Measurements from ENCODE around the gene PPP3R2. TPM values are rescaled to one million over a fixed set of nuclear protein-coding genes. Genes with fewer than 3 reads are reported as not detected.
A peak's percentile ranks its signal among the peaks of the same experiment; 100 is the strongest.
"Not testable (repeated sequence)": the region's sequence is repeated elsewhere in the genome, so short reads cannot be mapped to it uniquely, and the experiment has no call there.

The PPP3R2 gene
- polyA plus RNA-seq, 2 of the 4 experiments (the other 2 are of a cell fraction): not detected

DNA sequence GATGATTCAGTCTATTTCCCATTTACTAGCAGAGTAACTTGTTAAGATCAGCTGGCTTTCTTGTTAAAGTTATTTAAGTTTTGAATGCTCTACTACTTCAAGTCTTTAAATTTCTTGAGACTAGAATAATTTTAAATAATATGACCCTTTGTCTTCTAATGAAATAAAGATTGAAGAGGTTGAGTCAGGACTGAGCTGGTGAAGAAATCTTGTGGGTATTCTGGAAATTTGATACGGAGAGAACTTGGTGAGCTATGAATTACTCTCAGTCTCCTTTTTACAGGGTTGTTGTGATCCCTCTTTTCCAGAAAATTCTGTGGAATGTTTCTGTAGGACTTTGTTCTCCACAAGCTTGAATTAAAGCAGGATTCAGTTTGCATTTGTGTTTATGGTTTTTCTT lies 31.8 kb downstream of the PPP3R2 start (continued):
- TF ChIP-seq, protein P1, sequence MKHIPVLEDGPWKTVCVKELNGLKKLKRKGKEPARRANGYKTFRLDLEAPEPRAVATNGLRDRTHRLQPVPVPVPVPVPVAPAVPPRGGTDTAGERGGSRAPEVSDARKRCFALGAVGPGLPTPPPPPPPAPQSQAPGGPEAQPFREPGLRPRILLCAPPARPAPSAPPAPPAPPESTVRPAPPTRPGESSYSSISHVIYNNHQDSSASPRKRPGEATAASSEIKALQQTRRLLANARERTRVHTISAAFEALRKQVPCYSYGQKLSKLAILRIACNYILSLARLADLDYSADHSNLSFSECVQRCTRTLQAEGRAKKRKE (CRISPR knock-in tag; IDR thresholded peaks at IDR 0.05; ENCODE audit: low read depth): no peak
- no peak for TF ChIP-seq FOSB (CRISPR knock-in tag; IDR thresholded peaks at IDR 0.05)
- TF ChIP-seq RNF2 (IDR thresholded peaks at IDR 0.05; ENCODE audit: borderline replicate concordance, low read depth): no peak

DNA sequence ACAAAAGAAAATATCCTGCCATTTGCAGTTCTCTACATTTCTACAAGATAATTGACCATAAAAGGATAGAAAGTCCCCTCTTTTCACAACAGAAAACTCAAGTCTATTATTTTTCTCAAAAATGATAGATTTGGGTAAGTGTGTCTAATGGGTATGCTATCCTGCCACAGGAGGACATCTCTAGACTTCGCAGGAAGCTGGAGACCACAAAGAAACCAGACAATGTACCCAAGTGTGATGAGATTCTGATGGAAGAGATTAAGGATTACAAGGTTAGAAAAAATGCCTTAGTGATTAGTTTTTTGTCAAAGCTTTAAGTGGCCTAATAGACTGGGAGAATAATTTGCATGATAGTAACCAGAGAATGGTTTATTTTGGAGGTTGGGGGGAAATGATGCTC lies 33.0 kb downstream of the PPP3R2 start:
- H3K9me3 ChIP-seq: no peaks in the 10 kb centered on the region
- POLR2A ChIA-PET: no interaction called here
- CTCF ChIA-PET: interaction anchor here (2.0 to 2.4 kb wide), 2 partner anchors 10 to 113 kb away, joined by 6 to 8 read pairs; no protein-coding TSS in a partner anchor
- H3K4me1 ChIP-seq: no peaks in the 10 kb centered on the region
- no peak for TF ChIP-seq KDM1A (IDR thresholded peaks at IDR 0.05; ENCODE audit: low read depth)
- no peak for TF ChIP-seq RAD21 (conservative IDR thresholded peaks at IDR 0.05 in 1 of 2, IDR thresholded peaks at IDR 0.05 in 1 of 2)
- no peak for TF ChIP-seq JUN (IDR thresholded peaks at IDR 0.05)
- TF ChIP-seq CEBPB (IDR thresholded peaks at IDR 0.05): no peak
- TF ChIP-seq MYC (IDR thresholded peaks at IDR 0.05; ENCODE audit: borderline replicate concordance, low read length): no peak
- TF ChIP-seq, protein P2, sequence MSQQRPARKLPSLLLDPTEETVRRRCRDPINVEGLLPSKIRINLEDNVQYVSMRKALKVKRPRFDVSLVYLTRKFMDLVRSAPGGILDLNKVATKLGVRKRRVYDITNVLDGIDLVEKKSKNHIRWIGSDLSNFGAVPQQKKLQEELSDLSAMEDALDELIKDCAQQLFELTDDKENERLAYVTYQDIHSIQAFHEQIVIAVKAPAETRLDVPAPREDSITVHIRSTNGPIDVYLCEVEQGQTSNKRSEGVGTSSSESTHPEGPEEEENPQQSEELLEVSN (IDR thresholded peaks at IDR 0.05; ENCODE audit: borderline replicate concordance, low read depth): no peak
- no peak for TF ChIP-seq RFX5 (IDR thresholded peaks at IDR 0.05)
- TF ChIP-seq, protein P3, sequence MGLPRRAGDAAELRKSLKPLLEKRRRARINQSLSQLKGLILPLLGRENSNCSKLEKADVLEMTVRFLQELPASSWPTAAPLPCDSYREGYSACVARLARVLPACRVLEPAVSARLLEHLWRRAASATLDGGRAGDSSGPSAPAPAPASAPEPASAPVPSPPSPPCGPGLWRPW (IDR thresholded peaks at IDR 0.05): no peak
- no peak for TF ChIP-seq NPAS2 (CRISPR knock-in tag; IDR thresholded peaks at IDR 0.05; ENCODE audit: borderline replicate concordance)
- TF ChIP-seq SREBF2 (IDR thresholded peaks at IDR 0.05): no peak
- TF ChIP-seq, protein P4, sequence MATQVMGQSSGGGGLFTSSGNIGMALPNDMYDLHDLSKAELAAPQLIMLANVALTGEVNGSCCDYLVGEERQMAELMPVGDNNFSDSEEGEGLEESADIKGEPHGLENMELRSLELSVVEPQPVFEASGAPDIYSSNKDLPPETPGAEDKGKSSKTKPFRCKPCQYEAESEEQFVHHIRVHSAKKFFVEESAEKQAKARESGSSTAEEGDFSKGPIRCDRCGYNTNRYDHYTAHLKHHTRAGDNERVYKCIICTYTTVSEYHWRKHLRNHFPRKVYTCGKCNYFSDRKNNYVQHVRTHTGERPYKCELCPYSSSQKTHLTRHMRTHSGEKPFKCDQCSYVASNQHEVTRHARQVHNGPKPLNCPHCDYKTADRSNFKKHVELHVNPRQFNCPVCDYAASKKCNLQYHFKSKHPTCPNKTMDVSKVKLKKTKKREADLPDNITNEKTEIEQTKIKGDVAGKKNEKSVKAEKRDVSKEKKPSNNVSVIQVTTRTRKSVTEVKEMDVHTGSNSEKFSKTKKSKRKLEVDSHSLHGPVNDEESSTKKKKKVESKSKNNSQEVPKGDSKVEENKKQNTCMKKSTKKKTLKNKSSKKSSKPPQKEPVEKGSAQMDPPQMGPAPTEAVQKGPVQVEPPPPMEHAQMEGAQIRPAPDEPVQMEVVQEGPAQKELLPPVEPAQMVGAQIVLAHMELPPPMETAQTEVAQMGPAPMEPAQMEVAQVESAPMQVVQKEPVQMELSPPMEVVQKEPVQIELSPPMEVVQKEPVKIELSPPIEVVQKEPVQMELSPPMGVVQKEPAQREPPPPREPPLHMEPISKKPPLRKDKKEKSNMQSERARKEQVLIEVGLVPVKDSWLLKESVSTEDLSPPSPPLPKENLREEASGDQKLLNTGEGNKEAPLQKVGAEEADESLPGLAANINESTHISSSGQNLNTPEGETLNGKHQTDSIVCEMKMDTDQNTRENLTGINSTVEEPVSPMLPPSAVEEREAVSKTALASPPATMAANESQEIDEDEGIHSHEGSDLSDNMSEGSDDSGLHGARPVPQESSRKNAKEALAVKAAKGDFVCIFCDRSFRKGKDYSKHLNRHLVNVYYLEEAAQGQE (IDR thresholded peaks at IDR 0.05): no peak
- no peak for TF ChIP-seq TP53 (CRISPR knock-in tag; IDR thresholded peaks at IDR 0.05)
- WGBS (ENCODE audit: missing lambda C conversion rate): 82% methylated on average over 1 of the region's 1 CpG
- no peak for DNase-seq (ENCODE audit: low read depth in 1 of 2, low spot score in 1 of 2)
- no peak overlapping the region for H3K4me2 ChIP-seq
- FAIRE-seq: no peak
- no peak overlapping the region for H3K4me3 ChIP-seq
- no peak for ATAC-seq
- H3K27ac ChIP-seq: no peak overlapping the region

DNA sequence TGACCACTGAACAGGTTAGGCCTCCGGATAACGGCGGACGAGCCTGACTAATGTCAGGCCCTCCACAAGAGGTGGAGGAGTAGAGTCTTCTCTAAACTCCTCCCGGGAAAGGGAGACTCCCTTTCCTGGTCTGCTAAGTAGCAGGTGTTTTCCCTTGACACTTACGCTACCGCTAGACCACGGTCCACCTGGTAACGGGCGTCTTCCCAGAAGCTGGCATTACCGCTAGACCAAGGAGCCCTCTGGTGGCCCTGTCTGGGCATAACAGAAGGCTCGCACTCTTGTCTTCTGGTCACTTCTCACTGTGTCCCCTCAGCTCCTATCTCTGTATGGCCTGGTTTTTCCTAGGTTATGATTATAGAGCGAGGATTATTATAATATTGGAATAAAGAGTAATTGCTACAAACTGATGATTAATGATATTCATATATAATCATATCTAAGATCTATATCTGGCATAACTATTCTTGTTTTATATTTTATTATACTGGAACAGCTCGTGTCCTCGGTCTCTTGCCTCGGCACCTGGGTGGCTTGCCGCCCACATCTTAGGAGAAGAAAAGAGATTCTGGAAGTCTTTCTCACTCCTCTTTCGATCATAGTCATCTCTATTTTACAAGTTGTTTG lies 45.2 kb downstream of the PPP3R2 start:
- DNase-seq (ENCODE audit: low read depth in 1 of 2, low spot score in 1 of 2) (peak in 1 of 2 experiments; percentile 34), ATAC-seq (peak in 1 of 2 experiments; percentile 55; a peak in 1 of 6 replicates)
- H3K27ac ChIP-seq, H3K4me1 ChIP-seq, H3K4me3 ChIP-seq, FAIRE-seq, H3K4me2 ChIP-seq, H3K9me3 ChIP-seq, POLR2A ChIA-PET: not testable (repeated sequence)
- CTCF ChIA-PET: interaction anchor here (0.8 to 1.6 kb wide), 5 partner anchors 10 to 849 kb away, joined by 3 to 7 read pairs (median 3); no protein-coding TSS in a partner anchor
- 74% methylated on average over 18 of the region's 18 CpGs for whole genome bisulfite sequencing (ENCODE audit: missing lambda C conversion rate)
- TF ChIP-seq, protein P5, sequence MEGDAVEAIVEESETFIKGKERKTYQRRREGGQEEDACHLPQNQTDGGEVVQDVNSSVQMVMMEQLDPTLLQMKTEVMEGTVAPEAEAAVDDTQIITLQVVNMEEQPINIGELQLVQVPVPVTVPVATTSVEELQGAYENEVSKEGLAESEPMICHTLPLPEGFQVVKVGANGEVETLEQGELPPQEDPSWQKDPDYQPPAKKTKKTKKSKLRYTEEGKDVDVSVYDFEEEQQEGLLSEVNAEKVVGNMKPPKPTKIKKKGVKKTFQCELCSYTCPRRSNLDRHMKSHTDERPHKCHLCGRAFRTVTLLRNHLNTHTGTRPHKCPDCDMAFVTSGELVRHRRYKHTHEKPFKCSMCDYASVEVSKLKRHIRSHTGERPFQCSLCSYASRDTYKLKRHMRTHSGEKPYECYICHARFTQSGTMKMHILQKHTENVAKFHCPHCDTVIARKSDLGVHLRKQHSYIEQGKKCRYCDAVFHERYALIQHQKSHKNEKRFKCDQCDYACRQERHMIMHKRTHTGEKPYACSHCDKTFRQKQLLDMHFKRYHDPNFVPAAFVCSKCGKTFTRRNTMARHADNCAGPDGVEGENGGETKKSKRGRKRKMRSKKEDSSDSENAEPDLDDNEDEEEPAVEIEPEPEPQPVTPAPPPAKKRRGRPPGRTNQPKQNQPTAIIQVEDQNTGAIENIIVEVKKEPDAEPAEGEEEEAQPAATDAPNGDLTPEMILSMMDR (IDR thresholded peaks at IDR 0.05): peak; percentile 36; the same call in 2 of the 3 replicates
- TF ChIP-seq RAD21 (conservative IDR thresholded peaks at IDR 0.05 in 1 of 2, IDR thresholded peaks at IDR 0.05 in 1 of 2): peak; percentile 2 to 18; a peak in 1 of 5 replicates
